ENCODE results near the gene APOL4. TPM values are rescaled to one million over a fixed set of nuclear protein-coding genes. Genes with fewer than 3 reads are reported as not detected.
"Not testable (repeated sequence)": the region's sequence is repeated elsewhere in the genome, so short reads cannot be mapped to it uniquely, and the experiment has no call there.

The APOL4 gene
- total RNA-seq, 1 donor from 2014 or later = 9.8 TPM

GRCh38 chr22:36194385-36194784 is 7.2 kb downstream of the APOL4 start:
- intact Hi-C loops (cut with DNase I) = no loop called here
- DNase-seq (ENCODE audit: low spot score) (no peak), ATAC-seq (no peak)

DNA sequence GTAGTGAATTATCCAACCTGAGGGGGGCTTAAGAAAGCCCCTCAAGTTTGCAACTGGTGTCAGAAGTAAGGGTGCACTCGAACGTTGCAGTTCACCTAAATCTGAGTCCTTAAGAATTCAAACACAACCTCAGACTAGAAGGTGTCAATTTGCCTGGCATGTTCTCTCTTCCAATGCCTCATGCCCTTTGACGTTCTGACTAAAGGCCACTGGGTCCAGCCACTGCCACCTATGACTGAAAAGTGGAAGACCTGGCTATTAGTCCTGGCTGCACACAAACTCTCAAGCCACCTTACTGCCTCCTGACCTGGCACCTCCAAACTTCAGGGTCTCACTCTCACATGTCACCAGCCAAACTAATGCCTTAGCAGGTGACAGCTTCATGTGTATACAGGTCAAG is 8.0 kb downstream of the APOL4 start:
- intact Hi-C loops (cut with DNase I) = no loop called here
- DNase-seq (ENCODE audit: low spot score) (no peak), ATAC-seq (no peak)

- ATAC-seq = no peak
- no peak for DNase-seq (ENCODE audit: low spot score)
- intact Hi-C loops (cut with DNase I) = no loop called here
Measured at GRCh38 chr22:36193171-36193570, 8.4 kb downstream of the APOL4 start.

GRCh38 chr22:36192542-36192941 is 9.1 kb downstream of the APOL4 start:
- intact Hi-C loops (cut with DNase I) = no loop called here
- no peak for ATAC-seq
- no peak for DNase-seq (ENCODE audit: low spot score)

DNA sequence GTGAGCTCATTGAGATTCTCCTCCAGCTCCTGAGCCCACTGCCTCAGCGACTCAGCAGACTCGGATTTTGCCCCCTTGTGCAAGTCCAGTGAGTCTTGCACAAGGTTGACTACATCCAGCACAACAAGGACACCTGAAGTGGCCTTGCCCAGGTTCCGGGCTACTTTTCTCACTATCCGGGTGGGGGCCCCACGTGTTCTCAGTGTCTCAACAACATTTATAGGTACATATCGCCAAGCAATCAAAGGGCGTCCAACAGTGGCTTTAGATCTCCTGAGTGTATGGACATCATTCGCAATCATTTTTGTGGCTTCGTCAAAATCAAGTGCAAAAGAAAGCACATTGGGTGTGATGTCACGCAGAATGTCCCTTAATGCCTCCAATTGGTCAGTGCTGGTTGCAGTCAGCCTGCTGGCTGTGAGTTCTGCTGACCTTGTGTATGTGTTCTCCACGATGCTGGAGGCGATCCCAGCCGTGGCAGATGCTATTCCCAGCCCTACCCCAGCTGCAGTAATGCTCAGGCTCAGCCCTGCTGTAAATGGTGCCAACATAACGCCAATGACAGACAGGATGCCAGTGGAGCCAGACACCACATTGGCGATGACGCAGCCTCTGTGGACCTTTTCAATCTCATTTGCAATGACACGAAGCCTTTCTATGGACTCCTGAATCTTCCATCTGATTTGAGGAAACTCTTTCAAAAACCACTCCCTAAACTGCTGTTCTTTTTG is 10.3 kb downstream of the APOL4 start:
- intact Hi-C loops (cut with DNase I) = no loop called here
- DNase-seq (ENCODE audit: low spot score) (no peak), ATAC-seq (peak; percentile 69)

DNA sequence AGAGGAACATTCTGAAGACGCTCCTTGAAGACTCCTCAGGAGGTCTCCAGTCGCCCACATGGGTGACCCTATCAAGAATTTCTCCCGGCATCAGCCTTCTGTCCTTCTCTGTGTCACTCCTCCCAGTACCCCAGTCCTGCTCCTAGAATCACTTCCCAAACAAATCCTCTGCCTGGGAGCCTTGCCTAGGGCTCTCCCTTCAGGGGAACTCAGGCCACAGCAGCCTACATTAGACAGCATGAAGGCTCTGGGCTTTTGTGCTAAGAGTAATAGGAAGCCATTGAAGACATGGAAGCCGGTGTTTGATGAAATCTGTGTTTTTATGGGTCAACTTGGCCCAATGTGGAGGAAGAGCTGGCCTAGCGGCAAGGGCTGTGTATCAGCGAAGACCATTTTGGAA is 13.7 kb downstream of the APOL4 start:
- intact Hi-C loops (cut with DNase I); DNase-seq (ENCODE audit: low spot score); ATAC-seq: not testable (repeated sequence)

DNA sequence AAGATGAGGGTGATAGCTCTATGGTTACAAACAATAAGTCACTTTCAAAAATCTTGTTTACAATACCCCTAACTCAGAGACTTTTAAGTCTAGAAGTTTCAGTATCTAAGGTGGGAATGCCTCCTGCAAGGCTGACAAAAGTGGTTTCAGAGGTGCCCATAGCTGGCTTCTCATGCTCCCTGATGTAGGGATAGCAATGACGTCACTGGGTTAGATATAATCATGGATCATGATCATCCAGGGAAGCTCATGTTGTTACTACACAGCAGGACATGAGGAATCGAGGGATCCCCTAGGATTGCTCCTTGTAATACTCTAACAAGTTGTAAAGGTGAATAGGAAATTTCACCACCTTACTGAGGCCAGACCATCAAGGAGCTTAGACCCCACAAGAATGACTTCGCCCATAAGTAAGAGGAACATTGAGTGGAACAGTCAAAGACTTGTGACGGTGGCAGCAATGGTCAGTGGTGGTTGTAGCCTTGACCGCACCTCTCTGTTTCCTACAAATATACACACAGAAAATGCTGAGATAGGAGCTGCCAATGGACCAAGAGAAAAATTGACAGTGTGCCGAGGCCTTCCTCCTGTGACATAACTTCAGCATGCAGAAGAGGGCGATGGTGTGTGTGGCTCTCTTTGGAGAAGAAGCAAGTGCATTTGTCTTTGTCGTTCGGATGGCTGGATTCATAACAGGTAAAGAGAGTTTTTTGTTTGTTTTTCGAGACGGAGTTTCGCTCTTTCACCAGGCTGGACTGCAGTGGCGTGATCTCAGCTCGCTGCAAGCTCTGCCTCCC is 15.6 kb downstream of the APOL4 start:
- intact Hi-C loops (cut with DNase I) = no loop called here
- no peak for DNase-seq (ENCODE audit: low spot score)
- ATAC-seq = no peak

DNA sequence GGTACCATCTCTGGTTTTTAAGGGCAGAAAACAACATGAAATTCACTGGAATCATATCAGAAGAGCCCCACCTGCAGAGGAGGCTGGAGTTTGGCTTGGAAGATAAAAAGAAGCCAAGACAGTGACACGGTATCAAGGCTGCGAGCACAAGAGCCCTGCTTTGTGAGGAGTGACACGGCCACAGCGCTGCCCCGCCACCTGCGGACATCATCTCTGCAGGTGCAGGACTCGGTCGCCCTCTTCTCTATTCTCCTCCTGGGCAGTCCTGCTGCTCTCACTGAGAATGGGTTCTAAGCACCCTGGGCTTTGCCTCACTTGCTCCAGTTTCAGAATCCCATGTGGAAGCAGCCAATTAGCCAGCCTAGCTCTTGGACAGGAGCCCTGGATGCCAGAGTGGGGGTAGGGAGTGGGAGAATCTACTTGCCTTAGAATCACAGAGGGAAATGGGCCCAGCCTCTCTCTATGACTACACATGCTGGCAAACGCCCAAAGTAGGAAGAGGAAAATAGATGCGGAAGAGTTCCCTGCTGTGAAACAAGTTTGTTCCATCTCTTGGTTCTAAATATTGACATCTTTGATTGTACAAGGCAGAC is 17.1 kb downstream of the APOL4 start:
- DNase-seq (ENCODE audit: low spot score) = no peak
- intact Hi-C loops (cut with DNase I) = no loop called here
- ATAC-seq = no peak

- DNase-seq (ENCODE audit: low spot score) = no peak
- intact Hi-C loops (cut with DNase I) = no loop called here
- no peak for ATAC-seq
Measured at GRCh38 chr22:36183446-36183845, 18.2 kb downstream of the APOL4 start.

- no peak for ATAC-seq
Measured at GRCh38 chr22:36182857-36183256, 18.8 kb downstream of the APOL4 start.

DNA sequence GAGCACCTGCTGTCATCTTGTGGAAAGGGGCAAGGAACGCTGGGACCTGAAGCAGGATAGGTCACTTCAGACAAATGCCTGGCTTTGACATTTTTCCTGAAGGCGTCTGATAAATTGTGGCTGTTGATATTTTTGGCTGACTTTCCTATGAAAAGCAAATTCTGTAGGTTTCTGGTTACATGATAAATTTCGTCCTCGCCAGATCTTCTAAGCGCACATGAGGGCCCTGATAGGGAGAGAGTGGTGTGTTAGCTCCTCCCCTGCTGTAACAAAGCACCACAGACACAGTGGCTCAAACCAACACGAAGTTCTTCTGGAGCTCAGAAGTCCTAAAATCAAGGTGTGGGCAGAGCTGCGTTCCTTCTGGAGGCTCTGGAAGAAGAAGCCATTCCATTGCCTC is 19.6 kb downstream of the APOL4 start:
- DNase-seq (ENCODE audit: low spot score) = no peak
- intact Hi-C loops (cut with DNase I) = no loop called here
- ATAC-seq = no peak

More at GRCh38 chr22:36182857-36183256, 18.8 kb downstream of the APOL4 start:
- intact Hi-C loops (cut with DNase I) = no loop called here
- no peak for DNase-seq (ENCODE audit: low spot score)

DNA sequence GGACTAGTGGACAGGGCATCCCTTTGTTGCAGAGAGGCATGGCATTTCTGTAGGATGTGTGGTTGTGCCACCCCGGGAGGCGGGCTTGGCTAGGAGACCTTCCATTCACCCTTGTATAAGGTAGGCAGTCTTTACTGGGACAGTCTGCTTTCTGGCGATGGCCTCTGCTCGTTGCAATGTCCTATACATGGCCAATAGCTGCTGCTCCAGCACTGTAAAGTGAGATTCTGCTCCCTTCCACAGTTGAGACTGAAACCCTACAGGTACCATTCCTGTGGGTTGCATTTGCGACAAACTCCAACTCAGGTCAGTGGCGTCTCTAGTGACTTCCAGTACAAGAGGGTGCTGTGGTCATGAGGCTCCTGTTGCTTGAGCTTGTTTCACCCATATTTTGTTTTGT is 20.7 kb downstream of the APOL4 start:
- DNase-seq (ENCODE audit: low spot score) (no peak), ATAC-seq (no peak)
- intact Hi-C loops (cut with DNase I) = loop anchor here (2.0 kb wide), 1 partner anchor 118 kb away; no protein-coding TSS in a partner anchor

- DNase-seq (ENCODE audit: low spot score) (peak; percentile 94), ATAC-seq (peak; percentile 95)
- intact Hi-C loops (cut with DNase I) = loop anchor here (2.0 kb wide), 1 partner anchor 117 kb away; no protein-coding TSS in a partner anchor
Measured at GRCh38 chr22:36180038-36180880, 21.4 kb downstream of the APOL4 start.

DNA sequence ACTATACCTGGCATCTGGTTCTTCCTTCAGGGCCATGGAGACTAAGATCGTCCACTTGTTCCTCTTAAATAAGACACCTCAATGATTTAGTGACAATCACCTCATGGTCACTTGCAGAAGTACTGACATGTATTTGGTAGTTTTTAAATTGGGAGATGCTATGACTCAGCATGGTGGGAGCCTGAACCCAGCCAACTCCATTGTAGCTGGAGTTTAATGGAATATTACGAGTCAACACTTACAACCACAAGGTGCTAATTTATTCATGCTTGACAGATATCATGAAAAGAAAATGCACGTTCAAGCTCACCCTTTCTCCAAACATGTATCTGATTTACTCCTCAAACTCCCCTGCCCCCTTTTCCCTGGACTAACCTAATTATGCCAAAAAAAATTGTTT is 24.4 kb downstream of the APOL4 start:
- intact Hi-C loops (cut with DNase I) = no loop called here
- ATAC-seq = no peak
- no peak for DNase-seq (ENCODE audit: low spot score)

- no peak for DNase-seq (ENCODE audit: low spot score)
- no peak for ATAC-seq
- intact Hi-C loops (cut with DNase I) = no loop called here
Measured at GRCh38 chr22:36175892-36176291, 25.7 kb downstream of the APOL4 start.

- DNase-seq (ENCODE audit: low spot score) = no peak
- intact Hi-C loops (cut with DNase I) = no loop called here
- ATAC-seq = no peak
Measured at GRCh38 chr22:36171941-36172340, 29.7 kb downstream of the APOL4 start.

- ATAC-seq (no peak), DNase-seq (ENCODE audit: low spot score) (no peak)
- intact Hi-C loops (cut with DNase I) = no loop called here
Measured at GRCh38 chr22:36166518-36167220, 34.9 kb downstream of the APOL4 start.

DNA sequence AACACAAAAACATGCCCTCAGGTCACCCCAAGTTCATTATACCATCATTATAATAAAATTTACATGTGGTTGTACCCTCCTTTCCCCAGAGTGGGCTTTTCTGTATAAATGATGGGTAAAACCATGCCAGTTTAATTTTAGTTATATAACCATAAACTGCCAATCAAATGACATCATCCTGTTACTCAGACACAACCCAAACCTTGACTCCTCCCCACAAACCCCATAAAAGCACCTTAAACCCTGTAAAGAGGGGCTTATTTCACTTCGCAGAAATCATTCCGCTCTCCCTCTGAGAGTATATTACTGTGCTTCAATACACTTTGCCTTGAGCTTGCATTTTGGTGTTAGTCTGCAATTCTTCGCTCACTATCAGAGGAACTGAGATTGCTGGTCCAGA is 35.5 kb downstream of the APOL4 start:
- no peak for DNase-seq (ENCODE audit: low spot score)
- intact Hi-C loops (cut with DNase I) = no loop called here
- no peak for ATAC-seq

DNA sequence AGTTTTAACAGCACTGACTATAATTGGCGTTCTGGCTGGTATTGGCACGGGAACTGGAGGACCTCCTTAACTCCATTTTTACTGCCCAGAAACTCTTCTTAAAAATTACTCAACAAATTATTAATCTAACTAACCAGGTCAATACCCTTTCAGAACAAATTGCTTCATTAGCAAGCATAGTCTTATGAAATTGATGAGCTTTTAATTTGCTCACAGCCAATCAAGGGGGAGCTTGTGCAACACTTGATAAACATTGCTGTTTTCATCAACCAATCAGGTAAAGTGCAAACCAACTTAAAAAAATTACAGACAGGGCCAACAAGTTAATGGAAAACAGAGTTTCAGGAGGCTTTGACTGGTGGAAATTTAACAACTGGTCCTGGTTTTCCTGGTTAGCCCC is 36.5 kb downstream of the APOL4 start:
- DNase-seq (ENCODE audit: low spot score) (no peak), ATAC-seq (no peak)
- intact Hi-C loops (cut with DNase I) = no loop called here
